ENCODE data around the gene MRPL17. TPM values are rescaled to one million over a fixed set of nuclear protein-coding genes. Genes with fewer than 3 reads are reported as not detected.
A peak's percentile ranks its signal among the peaks of the same experiment; 100 is the strongest.
"Not testable (repeated sequence)": the region's sequence is repeated elsewhere in the genome, so short reads cannot be mapped to it uniquely, and the experiment has no call there.

MRPL17 gene
- total RNA-seq, 4 donors from 2014 or later, result 17.1 to 35.2 (median 26.4) TPM

GRCh38 chr11:6692128-6692527, 9.0 kb upstream of the MRPL17 start:
- no peak for DNase-seq (ENCODE audit: low spot score in 2 of 2)
- Histone ChIP-seq H3K36me3 (no peaks in the 10 kb centered on the region), H3K4me3 (no peak overlapping the region), H3K4me1 (peaks cover 27% of the 10 kb centered on the region), H3K27ac (no peak overlapping the region), H3K9me3 (no peaks in the 10 kb centered on the region), H3K27me3 (no peaks in the 10 kb centered on the region)
- TF ChIP-seq POLR2AphosphoS5 (IDR thresholded peaks at IDR 0.05), result no peak
- no peak for TF ChIP-seq POLR2A (IDR thresholded peaks at IDR 0.05)
- no peak for TF ChIP-seq CTCF (IDR thresholded peaks at IDR 0.05)
- no peak for TF ChIP-seq EP300 (IDR thresholded peaks at IDR 0.05)

DNA sequence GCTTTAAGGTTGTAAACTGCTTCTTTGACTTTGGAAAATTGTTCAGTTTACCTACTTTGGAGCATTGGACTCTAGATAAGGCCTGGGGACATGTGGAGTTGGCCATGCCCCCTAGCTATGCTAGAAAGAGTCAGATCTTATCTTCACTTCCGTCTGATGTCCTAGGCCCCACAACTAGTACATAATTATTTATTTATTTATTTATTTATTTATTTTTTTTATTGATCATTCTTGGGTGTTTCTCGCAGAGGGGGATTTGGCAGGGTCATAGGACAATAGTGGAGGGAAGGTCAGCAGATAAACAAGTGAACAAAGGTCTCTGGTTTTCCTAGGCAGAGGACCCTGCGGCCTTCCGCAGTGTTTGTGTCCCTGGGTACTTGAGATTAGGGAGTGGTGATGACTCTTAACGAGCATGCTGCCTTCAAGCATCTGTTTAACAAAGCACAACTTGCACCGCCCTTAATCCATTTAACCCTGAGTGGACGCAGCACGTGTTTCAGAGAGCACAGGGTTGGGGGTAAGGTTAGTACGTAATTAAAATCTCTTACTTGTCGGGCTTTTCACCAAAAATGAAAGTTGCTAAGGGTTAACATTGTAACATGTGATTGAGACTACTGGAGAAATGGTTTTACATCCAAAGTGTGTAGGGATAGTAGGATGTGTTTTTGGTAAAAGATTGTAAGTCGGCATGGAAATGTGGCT, 7.4 kb upstream of the MRPL17 start:
- H3K4me3 ChIP-seq; H3K36me3 ChIP-seq; DNase-seq (ENCODE audit: low spot score in 2 of 2); H3K27me3 ChIP-seq; H3K9me3 ChIP-seq; H3K27ac ChIP-seq: not testable (repeated sequence)
- 81% methylated on average over 9 of the region's 11 CpGs for WGBS
- H3K4me1 ChIP-seq, result peaks cover 23% of the 10 kb centered on the region

- Histone ChIP-seq H3K4me1 (peaks cover 2% of the 10 kb centered on the region), H3K36me3 (no peaks in the 10 kb centered on the region), H3K27me3 (no peaks in the 10 kb centered on the region), H3K27ac (no peak overlapping the region), H3K4me3 (no peak overlapping the region), H3K9me3 (no peaks in the 10 kb centered on the region)
- 66% methylated on average over 4 of the region's 4 CpGs for WGBS
- TF ChIP-seq POLR2A (IDR thresholded peaks at IDR 0.05) (no peak), CTCF (IDR thresholded peaks at IDR 0.05) (no peak), POLR2AphosphoS5 (IDR thresholded peaks at IDR 0.05) (no peak), EP300 (IDR thresholded peaks at IDR 0.05) (no peak)
- DNase-seq (ENCODE audit: low spot score in 2 of 2), result no peak
Observed at GRCh38 chr11:6687876-6688275, 4.7 kb upstream of the MRPL17 start.

GRCh38 chr11:6686006-6686405, 2.9 kb upstream of the MRPL17 start:
- no peak for DNase-seq (ENCODE audit: low spot score in 2 of 2)
- no peaks in the 10 kb centered on the region for H3K27me3 ChIP-seq
- peaks cover 3% of the 10 kb centered on the region for H3K36me3 ChIP-seq
- H3K4me1 ChIP-seq, result peaks cover 21% of the 10 kb centered on the region
- TF ChIP-seq CTCF (IDR thresholded peaks at IDR 0.05) (no peak), POLR2AphosphoS5 (IDR thresholded peaks at IDR 0.05) (no peak), POLR2A (IDR thresholded peaks at IDR 0.05) (no peak), EP300 (IDR thresholded peaks at IDR 0.05) (no peak)
- no peak overlapping the region for H3K4me3 ChIP-seq
- H3K9me3 ChIP-seq, result no peaks in the 10 kb centered on the region
- H3K27ac ChIP-seq, result no peak overlapping the region

DNA sequence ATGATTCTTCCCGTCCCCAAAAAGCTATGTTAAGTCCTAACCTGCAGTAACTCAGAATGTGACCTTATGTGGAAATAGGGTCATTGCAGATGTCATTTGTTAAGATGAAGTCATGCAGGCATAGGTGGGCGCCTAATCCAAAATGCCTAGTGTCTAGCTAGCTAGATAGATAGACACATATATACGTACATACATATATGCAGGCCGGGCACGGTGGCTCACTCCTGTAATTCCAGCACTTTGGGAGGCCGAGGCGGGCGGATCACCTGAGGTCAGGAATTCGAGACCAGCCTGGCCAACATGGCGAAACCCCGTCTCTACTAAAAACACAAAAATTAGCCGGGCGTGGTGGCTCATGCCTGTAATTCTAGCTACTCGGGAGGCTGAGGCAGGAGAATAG, 928 bp upstream of the MRPL17 start:
- 90% methylated on average over 14 of the region's 14 CpGs for WGBS
- DNase-seq (ENCODE audit: low spot score in 2 of 2); H3K27ac ChIP-seq; H3K9me3 ChIP-seq; H3K27me3 ChIP-seq: not testable (repeated sequence)
- H3K4me3 ChIP-seq, result peak overlapping the region; percentile 79
- H3K4me1 ChIP-seq, result peaks cover 21% of the 10 kb centered on the region
- peaks cover 16% of the 10 kb centered on the region for H3K36me3 ChIP-seq

DNA sequence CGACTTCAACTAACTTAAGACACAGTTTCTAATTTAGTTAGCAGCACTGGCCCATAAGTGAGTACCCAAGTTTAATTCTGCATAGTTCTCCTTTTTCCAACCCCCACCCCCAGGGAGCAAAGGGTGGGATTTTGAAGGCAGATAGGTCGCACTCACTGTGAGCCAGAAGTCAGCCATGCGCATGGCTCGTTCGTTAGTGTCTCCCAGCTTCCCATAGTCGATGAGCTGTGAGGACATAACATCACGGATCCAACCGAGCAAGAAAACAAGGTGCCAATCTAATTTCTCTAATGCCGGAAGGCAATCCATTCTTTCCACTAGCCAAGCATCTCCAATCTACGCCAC, 577 bp downstream of the MRPL17 start:
- peaks cover 21% of the 10 kb centered on the region for H3K4me1 ChIP-seq
- DNase-seq (ENCODE audit: low spot score in 2 of 2), result no peak
- H3K9me3 ChIP-seq, result no peaks in the 10 kb centered on the region
- peak overlapping the region; percentile 67 for H3K27ac ChIP-seq
- no peaks in the 10 kb centered on the region for H3K27me3 ChIP-seq
- TF ChIP-seq POLR2AphosphoS5 (IDR thresholded peaks at IDR 0.05) (no peak), CTCF (IDR thresholded peaks at IDR 0.05) (no peak), POLR2A (IDR thresholded peaks at IDR 0.05) (no peak), EP300 (IDR thresholded peaks at IDR 0.05) (no peak)
- peak overlapping the region; percentile 79 for H3K4me3 ChIP-seq
- WGBS, result 1% methylated on average over 9 of the region's 10 CpGs
- H3K36me3 ChIP-seq, result peaks cover 16% of the 10 kb centered on the region
